NCI-H2107 treated with DMSO at 0.1 percent for 48 hours (cell line): Measurements from ENCODE around the gene EXOSC7.

ENCODE experiments used
- DNase-seq: peaks from one replicate; lab custom pipeline; 2025; ENCODE audit not compliant: unreplicated experiment; lab: John Stamatoyannopoulos, UW

Gene EXOSC7

GRCh38 chr3:45021524-45022297 lies 45.7 kb downstream of the EXOSC7 start:
- DNase-seq: no peak

DNA sequence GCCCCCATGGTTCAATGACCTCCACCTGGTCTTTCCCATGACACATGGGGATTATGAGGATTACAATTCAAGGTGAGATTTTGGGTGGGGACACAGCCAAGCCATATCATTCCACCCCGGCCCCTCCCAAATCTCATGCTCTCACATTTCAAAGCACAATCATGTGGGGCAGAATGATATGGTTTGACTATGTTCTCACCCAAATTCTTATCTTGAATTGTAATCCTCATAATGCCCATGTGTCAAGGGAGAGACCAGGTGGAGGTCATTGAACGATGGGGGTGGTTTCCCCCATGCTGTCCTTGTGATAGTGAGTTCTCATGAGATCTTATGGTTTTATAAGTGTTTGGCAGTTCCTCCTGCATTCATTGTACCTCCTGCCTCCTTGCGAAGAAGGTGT lies 47.6 kb downstream of the EXOSC7 start:
- DNase-seq: no peak

GRCh38 chr3:45024542-45025255 lies 48.7 kb downstream of the EXOSC7 start:
- no peak for DNase-seq

GRCh38 chr3:45026038-45026437 lies 50.0 kb downstream of the EXOSC7 start, which contains the start of gene CLEC3B:
Gene CLEC3B (plus strand): TSS chr3:45026303. CDS start chr3:45026363, 60 bp downstream.
- no peak for DNase-seq

DNA sequence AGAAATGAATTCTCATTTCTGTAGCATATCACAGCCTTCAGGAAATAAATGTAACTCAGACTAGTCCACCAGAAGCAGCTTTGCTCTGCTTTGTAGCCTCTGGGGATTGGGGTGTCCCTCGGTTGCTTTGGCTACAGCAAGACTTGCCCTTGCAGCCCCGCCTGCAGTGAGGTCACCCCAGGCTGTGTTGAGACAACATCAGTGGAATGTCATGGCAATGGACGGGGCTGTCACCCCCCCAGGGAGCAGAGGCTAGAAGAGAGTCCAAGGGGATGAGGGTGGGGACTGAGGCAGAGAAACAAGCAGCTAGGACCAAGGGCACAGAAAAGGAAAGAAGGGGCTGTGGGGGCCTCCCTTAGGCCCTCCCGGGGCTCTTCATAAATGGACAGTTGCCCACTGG lies 50.9 kb downstream of the EXOSC7 start:
- DNase-seq: no peak

DNA sequence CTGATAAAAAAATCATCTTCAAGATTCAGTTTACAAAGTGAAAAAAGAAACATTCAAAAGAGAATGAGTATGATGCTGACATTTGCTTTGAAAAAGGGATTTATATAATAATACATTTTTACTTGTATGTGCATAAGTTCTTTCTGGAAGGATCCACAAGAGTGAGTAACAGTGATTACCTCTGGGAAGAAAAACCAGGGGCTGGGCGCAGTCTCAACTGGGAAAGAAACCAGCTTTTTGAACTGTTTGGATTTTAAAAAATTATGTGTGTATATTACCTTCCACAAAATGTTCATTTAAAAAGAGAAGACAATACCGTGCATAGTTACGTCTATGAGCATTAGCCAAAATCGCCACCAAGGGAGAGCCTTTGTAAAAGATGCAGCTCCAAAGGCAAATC lies 51.4 kb downstream of the EXOSC7 start:
- no peak for DNase-seq

GRCh38 chr3:45029216-45029615 lies 53.2 kb downstream of the EXOSC7 start:
- DNase-seq: no peak

GRCh38 chr3:45029661-45030060 lies 53.6 kb downstream of the EXOSC7 start:
- no peak for DNase-seq

- no peak for DNase-seq
Observed at GRCh38 chr3:45031531-45031930, 55.5 kb downstream of the EXOSC7 start.

GRCh38 chr3:45032113-45032512 lies 56.1 kb downstream of the EXOSC7 start:
- DNase-seq: no peak

- no peak for DNase-seq
Observed at GRCh38 chr3:45033791-45034190, 57.7 kb downstream of the EXOSC7 start.

GRCh38 chr3:45034612-45035252 lies 58.7 kb downstream of the EXOSC7 start:
- no peak for DNase-seq

GRCh38 chr3:45035441-45036301 lies 59.6 kb downstream of the EXOSC7 start:
- no peak for DNase-seq

DNA sequence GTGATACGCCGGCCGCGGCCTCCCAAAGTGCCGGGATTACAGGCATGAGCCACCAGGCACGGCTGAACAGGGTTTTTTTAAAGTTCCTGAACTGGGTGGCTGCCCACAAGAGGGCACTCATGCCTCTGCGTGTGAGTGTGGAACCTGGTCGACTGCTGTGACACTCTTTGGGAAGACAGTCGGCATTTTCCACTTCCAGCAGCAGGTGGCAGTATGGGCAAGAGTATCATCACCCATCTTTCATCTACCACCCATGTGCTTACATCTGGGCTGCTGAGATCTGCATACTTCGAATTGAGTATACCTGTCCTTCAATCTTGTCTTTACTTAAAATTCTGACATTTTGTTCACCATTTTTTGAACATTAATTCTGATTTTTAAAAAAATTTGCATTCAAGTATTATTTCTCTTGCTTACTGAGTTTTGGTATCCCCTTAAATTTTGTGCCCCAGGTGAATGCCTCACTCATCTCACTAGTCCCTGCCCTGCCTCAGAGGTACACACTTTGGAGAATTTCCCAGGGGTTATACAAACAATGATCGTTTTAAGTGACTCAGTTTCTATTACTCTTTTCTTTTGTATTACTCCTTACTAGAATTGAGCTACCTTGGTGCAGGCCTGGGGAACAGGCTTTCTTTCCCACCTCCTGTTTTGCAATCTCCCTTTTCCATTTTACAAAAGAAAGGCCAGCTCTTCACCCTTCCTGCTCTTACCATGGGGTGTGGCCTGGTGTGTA lies 61.8 kb downstream of the EXOSC7 start:
- DNase-seq: peak; percentile 76

- DNase-seq: no peak
Observed at GRCh38 chr3:45041666-45042065, 65.6 kb downstream of the EXOSC7 start.

- no peak for DNase-seq
Observed at GRCh38 chr3:45042162-45042561, 66.1 kb downstream of the EXOSC7 start.

DNA sequence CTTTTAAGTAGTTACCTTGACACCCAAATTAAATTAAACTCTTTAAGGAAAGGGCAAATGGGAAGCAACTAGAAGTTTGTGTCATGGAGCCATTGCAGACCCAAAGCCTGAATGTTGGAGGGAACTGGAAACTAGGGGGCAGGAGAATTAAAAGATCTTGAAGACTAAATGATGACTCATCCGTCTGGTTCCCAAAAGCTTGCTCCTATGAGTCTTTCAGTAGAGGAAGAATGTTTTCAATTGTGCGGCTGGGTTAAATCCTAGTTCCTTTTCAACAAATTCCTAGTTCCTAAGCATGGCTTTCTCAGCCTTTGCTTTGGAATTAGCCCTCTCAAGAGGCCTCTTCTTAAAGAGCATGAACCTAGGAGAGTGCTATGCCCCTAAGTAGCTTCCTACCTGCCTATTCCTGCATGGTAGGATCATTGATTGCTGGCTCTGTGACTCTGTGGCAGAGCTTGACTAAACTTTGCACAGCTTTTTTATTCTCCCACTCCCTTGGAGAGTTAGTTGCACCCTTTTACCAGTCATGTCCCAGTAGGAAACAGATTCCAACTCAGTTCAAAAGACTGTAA lies 67.8 kb downstream of the EXOSC7 start:
- no peak for DNase-seq

- no peak for DNase-seq
Observed at GRCh38 chr3:45048244-45048643, 72.2 kb downstream of the EXOSC7 start.

DNA sequence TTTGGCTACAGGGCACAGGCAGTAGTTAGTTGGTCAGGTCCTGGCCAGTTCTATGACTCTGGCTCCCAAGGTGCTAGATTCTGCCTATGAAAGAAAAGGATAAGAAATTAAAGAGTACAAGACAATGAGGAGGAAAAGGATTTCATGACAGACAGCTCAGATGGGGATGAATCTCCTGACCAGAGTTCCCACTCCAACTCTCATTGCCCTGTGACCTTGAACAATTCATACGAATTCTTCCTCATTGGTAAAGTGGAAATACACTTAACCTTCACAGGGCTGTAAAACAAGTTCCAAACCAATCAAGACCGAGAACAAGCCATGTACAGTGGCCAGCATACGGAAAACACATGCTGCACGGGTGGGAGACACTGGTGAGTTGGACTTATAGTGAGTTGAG lies 73.8 kb downstream of the EXOSC7 start:
- no peak for DNase-seq

DNA sequence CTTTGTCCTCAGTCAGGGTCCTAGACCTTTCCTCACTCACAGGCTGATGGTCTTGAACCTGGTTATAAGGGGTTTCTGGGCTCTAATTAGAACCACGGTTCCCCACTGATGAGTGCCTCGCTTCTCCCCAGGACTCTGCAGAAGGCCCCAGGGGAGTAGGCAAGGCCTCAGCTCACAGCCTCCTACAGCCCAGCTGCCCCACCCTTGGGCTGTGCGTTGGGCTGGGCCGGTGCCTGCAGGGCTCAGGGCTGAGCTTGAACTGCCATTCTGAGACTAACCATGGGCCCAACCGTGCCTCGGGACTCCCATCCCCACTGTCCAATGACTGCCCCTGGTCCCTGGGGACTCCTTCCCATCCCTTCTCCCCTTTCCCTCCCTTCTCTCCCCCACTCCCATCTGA lies 75.6 kb downstream of the EXOSC7 start:
- no peak for DNase-seq
